Measurements from ENCODE around the gene UMODL1. TPM values are rescaled to one million over a fixed set of nuclear protein-coding genes. Genes with fewer than 3 reads are reported as not detected.

The UMODL1 gene
- total and polyA plus RNA-seq, 2 donors (not counting 3 experiments of a cell fraction or from before 2014, with no cell fraction given) = not detected

GRCh38 chr21:42069327-42069726 lies 1.8 kb upstream of the UMODL1 start:
- CTCF ChIA-PET = interaction anchor here (0.6 kb wide), 1 partner anchor 60 kb away, joined by 3 read pairs; the partner anchor contains the start of gene ZBTB21

More at GRCh38 chr21:42069327-42069726, 1.8 kb upstream of the UMODL1 start:
- no peak for FAIRE-seq
- Histone ChIP-seq H3K36me3 (ENCODE audit: control insufficient read depth in 2 of 2, extremely low read depth in 1 of 2, insufficient read depth in 2 of 2, low read length in 2 of 2) (no peaks in the 10 kb centered on the region), H3K27me3 (ENCODE audit: control insufficient read depth in 2 of 2, insufficient read depth in 2 of 2, low read length in 2 of 2) (peaks cover 19 to 27% of the 10 kb centered on the region in 2 experiments), H3K9me3 (replicated peaks; ENCODE audit: control insufficient read depth, insufficient read depth, low read length) (no peaks in the 10 kb centered on the region), H3K27ac (ENCODE audit: insufficient read depth, low read depth, low read length) (no peak overlapping the region), H3K4me2 (ENCODE audit: insufficient read depth, low read length) (no peak overlapping the region), H3K9me1 (replicated peaks; ENCODE audit: control insufficient read depth, extremely low read depth, insufficient read depth, low read length) (no peaks in the 10 kb centered on the region), H4K20me1 (replicated peaks; ENCODE audit: control insufficient read depth, extremely low read depth, insufficient read depth, low read length) (no peaks in the 10 kb centered on the region), H3K4me3 (replicated peaks in 1 of 3; ENCODE audit: insufficient read depth in 1 of 3, low read depth in 1 of 3, low read length in 3 of 3) (no peak overlapping the region), H3K79me2 (ENCODE audit: control insufficient read depth, insufficient read depth, low read length) (no peaks in the 10 kb centered on the region), H2AFZ (ENCODE audit: low read depth, low read length) (no peak overlapping the region), H3K9ac (replicated peaks; ENCODE audit: extremely low read depth, insufficient read depth, low read length) (no peak overlapping the region), H3K4me1 (ENCODE audit: control insufficient read depth, extremely low read depth, insufficient read depth, low read length) (no peaks in the 10 kb centered on the region)
- POLR2A ChIA-PET = no interaction called here
- no TSS peak for BruUV-seq (replicated peaks)
- dilution Hi-C loops (cut with MboI; ENCODE audit: extremely low pct_ligation_motif_present, low sequenced_read_pairs) = no loop called here
- no peak for DNase-seq (ENCODE audit: low read depth, low spot score)
- intact Hi-C loops (cut with micrococcal nuclease) = no loop called here
- no peak for TF ChIP-seq EZH2 (IDR thresholded peaks at IDR 0.05; ENCODE audit: borderline replicate concordance, low read depth, low read length, severe bottlenecking)
- no peak for TF ChIP-seq MAX (IDR thresholded peaks at IDR 0.05; ENCODE audit: insufficient read depth, insufficient read length)
- TF ChIP-seq FOS (IDR thresholded peaks at IDR 0.05; ENCODE audit: borderline replicate concordance, insufficient read depth, low read length) = no peak
- no peak for TF ChIP-seq POLR2AphosphoS5 (IDR thresholded peaks at IDR 0.05; ENCODE audit: insufficient read depth, low read depth, low read length)
- TF ChIP-seq, protein P1, sequence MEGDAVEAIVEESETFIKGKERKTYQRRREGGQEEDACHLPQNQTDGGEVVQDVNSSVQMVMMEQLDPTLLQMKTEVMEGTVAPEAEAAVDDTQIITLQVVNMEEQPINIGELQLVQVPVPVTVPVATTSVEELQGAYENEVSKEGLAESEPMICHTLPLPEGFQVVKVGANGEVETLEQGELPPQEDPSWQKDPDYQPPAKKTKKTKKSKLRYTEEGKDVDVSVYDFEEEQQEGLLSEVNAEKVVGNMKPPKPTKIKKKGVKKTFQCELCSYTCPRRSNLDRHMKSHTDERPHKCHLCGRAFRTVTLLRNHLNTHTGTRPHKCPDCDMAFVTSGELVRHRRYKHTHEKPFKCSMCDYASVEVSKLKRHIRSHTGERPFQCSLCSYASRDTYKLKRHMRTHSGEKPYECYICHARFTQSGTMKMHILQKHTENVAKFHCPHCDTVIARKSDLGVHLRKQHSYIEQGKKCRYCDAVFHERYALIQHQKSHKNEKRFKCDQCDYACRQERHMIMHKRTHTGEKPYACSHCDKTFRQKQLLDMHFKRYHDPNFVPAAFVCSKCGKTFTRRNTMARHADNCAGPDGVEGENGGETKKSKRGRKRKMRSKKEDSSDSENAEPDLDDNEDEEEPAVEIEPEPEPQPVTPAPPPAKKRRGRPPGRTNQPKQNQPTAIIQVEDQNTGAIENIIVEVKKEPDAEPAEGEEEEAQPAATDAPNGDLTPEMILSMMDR (IDR thresholded peaks at IDR 0.05; ENCODE audit: extremely low read depth in 1 of 2, insufficient read depth in 1 of 2, low read depth in 1 of 2, low read length in 2 of 2) = no peak
- TF ChIP-seq POLR2A (IDR thresholded peaks at IDR 0.05; ENCODE audit: low read depth, low read length) = no peak
- TF ChIP-seq MYC (IDR thresholded peaks at IDR 0.05; ENCODE audit: low read depth, low read length) = no peak
- no peak for TF ChIP-seq GATA2 (IDR thresholded peaks at IDR 0.05; ENCODE audit: insufficient read depth, insufficient read length, low read depth, low read length)
- no peak for TF ChIP-seq JUN (IDR thresholded peaks at IDR 0.05; ENCODE audit: borderline replicate concordance, insufficient read depth, insufficient read length, low read depth)

Data from endothelial cell of umbilical vein (primary cell).